VCaP (cell line): ENCODE results near the gene IL9.

Experiments used
- H3K27ac ChIP-seq: fragments of 450-650 bp; 2 replicates; pipeline ENCODE4 v1.5.1; 2017
- TF ChIP-seq, protein P1 (sequence below): fragments of 450-650 bp; conservative IDR thresholded peaks from 2 replicates; pipeline ENCODE4 v1.5.1; 2017; ENCODE audit warnings: mild to moderate bottlenecking, moderate library complexity

Gene IL9

DNA sequence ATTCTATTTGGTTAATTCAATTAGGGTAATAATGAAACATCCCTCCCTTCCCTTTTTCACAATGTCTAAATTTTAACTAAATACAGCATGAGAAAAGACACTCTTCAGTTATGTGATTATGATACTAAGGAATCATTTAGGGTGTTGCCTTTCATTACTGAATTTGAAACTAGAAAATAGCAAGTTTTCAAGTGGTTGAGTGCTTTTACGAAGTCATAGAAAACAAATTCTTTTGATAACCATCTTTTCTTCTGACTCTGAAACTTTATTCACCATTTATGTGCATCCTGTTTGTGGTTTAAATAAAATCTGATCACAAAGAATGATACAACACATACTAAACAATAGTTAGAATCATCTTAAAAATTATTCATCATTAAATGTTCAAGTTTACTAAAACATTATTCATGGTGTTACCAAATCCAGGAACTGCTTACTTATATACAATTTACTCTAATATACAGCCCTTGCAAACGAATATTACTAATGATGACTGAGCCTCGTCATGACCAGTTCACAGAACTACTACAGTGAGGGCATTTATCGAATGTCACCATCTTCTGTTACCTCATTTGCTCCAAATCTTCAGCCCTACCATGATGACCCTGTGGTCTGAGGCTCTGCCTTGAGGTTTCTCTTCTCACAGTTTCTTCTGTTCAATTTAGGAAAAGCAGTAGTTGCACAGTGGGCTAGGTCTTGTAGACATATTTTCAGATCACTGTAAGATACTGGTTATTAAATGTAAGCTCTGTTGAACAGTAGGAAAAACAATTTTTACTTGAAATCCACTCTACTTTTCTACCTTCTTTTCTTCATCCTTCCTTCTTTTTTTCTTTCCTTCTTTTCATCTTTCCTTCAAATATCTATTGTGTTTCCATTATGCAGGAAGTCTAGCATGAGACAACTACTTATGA lies 18.3 kb upstream of the IL9 start:
- no peak overlapping the region for H3K27ac ChIP-seq
- TF ChIP-seq, protein P1, sequence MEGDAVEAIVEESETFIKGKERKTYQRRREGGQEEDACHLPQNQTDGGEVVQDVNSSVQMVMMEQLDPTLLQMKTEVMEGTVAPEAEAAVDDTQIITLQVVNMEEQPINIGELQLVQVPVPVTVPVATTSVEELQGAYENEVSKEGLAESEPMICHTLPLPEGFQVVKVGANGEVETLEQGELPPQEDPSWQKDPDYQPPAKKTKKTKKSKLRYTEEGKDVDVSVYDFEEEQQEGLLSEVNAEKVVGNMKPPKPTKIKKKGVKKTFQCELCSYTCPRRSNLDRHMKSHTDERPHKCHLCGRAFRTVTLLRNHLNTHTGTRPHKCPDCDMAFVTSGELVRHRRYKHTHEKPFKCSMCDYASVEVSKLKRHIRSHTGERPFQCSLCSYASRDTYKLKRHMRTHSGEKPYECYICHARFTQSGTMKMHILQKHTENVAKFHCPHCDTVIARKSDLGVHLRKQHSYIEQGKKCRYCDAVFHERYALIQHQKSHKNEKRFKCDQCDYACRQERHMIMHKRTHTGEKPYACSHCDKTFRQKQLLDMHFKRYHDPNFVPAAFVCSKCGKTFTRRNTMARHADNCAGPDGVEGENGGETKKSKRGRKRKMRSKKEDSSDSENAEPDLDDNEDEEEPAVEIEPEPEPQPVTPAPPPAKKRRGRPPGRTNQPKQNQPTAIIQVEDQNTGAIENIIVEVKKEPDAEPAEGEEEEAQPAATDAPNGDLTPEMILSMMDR = no peak

DNA sequence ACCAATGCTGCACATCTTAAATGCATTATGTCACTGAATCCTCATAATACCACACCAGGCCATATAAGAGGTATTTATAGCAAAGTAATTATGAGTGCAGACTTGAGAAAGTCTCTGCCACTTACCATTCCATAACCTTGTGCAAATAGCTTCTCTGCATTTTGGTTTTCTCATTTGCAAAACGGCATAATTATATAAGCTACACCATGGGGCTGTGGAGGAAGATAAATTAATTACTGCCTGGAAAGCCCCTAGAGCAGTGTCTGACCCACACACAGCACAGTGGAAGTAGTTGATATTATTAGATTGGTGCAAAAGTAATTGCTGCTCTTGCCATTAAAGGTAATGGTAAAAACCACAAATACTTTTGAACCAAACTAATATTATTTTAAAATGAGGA lies 9.5 kb upstream of the IL9 start:
- TF ChIP-seq, protein P1 = no peak
- no peak overlapping the region for H3K27ac ChIP-seq

DNA sequence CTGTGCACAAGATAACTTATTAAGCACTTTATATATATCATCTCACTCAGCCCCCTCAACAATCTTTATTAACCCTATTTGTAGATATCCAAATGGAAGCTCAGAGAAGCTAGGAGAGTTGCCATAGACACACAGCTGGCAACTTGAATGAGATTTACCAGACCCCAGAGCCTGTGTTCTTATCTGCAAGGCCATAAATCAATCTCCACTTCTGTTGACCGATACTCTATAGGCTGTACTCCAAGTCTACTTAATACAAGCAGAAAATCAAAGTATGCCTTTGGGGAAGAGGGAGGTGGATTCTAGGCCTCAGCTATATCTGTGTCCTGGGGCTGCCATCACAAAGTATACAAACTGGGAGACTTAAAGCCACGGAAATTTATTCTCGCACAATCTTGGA lies 6.0 kb upstream of the IL9 start:
- TF ChIP-seq, protein P1 = no peak
- no peak overlapping the region for H3K27ac ChIP-seq

DNA sequence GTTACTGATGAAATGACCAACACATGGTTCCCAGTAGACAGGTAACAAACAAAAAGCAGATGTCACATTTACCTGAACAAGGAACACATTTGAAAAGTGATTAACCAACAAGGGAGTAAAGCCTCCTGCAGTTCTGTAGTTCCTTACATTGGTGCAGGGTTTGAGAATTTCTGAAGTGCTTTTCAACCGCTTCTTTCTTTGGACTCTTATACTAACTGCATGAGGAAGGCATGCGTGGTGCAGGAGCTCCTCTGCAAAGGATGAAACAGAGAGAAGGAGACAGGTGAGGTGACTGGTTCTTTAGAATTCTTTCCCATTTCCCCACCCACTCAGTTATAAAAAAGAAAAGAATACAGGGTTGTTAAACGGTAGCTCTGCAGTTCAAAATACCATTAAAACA lies 4.6 kb upstream of the IL9 start:
- TF ChIP-seq, protein P1 = no peak
- H3K27ac ChIP-seq = no peak overlapping the region

DNA sequence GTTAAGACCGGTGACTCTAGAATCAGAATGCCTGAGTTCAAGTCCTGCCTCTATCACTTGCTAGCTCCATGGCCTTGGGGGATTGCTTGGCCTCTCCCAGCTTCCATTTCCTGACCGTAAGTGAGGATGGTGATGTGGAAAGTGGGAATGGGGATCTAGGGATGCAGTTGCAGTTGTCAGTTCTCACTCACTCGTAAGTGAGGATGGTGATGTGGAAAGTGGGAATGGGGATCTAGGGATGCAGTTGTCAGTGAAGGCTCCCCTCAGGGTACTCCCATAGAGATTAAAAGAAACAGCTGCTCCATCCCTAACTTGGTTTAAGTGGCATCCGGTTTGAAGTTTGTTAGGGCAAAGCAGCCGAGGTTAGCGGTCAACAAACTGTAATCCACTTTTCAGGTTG lies 3.0 kb upstream of the IL9 start:
- TF ChIP-seq, protein P1 = no peak
- no peak overlapping the region for H3K27ac ChIP-seq

DNA sequence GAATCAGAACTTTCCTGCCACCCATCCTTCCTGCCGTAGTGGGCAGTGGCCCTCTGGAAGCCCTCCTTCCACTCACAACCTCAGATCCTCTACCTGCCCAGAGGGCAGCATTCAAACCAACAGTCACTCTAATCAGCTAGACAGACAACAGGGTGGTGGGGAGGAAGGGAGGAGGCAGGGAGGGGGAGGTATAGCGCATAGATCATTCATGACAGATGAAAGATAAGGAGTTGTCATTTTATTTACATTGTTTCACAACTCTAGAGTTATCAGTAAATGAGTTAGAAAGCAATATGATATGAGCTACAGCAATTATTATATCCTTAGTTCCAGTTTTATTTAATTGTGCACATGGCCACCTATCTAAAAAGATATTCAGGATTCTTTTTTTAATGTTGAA lies 852 bp downstream of the IL9 start:
- TF ChIP-seq, protein P1 = no peak
- no peak overlapping the region for H3K27ac ChIP-seq

DNA sequence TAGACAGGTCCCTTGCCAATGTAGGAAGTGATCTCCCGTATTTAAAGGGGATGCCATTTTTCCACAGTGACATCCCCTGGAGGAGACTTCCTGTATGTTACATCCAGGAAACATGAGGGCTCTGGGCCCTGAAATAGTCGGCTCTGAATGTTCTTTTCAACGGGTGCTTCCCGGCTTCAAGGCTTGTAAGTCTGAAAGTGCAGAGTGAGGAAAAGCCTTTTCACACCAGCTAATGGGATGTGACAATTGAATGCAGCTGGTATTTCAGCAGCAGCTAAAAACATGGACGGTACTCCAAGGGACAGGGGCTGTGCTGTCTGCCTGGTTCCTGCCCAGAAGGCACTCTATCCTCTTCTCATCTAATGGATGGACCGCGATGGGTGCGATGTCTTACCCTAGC lies 1.4 kb downstream of the IL9 start:
- no peak overlapping the region for H3K27ac ChIP-seq
- TF ChIP-seq, protein P1 = no peak
